ENCODE results near the gene CCDC88C. TPM values are rescaled to one million over a fixed set of nuclear protein-coding genes. Genes with fewer than 3 reads are reported as not detected.

CCDC88C gene
- total RNA-seq, 1 donor from 2014 or later, result 9.2 TPM

DNA sequence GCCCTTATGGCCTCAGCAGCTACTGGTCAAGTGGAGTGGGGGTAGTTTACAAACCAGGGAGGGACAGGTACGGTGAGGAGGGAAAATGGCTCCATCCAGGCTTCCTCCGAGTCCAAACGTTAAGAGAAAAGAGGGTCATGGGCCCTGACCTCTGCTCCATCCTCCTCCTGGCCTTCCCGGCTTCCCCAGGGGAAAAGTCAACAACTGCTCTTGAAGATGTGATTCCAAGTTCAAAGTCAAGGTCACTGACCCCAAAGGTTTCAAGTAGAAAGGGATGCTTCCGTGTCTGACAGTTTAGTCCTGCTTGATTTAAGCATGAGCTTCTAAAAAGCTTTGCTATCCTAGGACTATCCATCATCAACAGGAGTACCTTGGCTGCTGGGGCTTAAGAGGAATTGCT is 28.5 kb downstream of the CCDC88C start:
- TF ChIP-seq, protein P1, sequence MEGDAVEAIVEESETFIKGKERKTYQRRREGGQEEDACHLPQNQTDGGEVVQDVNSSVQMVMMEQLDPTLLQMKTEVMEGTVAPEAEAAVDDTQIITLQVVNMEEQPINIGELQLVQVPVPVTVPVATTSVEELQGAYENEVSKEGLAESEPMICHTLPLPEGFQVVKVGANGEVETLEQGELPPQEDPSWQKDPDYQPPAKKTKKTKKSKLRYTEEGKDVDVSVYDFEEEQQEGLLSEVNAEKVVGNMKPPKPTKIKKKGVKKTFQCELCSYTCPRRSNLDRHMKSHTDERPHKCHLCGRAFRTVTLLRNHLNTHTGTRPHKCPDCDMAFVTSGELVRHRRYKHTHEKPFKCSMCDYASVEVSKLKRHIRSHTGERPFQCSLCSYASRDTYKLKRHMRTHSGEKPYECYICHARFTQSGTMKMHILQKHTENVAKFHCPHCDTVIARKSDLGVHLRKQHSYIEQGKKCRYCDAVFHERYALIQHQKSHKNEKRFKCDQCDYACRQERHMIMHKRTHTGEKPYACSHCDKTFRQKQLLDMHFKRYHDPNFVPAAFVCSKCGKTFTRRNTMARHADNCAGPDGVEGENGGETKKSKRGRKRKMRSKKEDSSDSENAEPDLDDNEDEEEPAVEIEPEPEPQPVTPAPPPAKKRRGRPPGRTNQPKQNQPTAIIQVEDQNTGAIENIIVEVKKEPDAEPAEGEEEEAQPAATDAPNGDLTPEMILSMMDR (IDR thresholded peaks at IDR 0.05), result no peak
- DNase-seq (ENCODE audit: low spot score in 2 of 2), result no peak
- Histone ChIP-seq H3K4me3 (no peak overlapping the region), H3K36me3 (no peaks in the 10 kb centered on the region), H3K27me3 (no peaks in the 10 kb centered on the region), H3K27ac (no peak overlapping the region), H3K4me1 (no peaks in the 10 kb centered on the region), H3K9me3 (no peaks in the 10 kb centered on the region)
- intact Hi-C loops (cut with DNase I), result no loop called here

DNA sequence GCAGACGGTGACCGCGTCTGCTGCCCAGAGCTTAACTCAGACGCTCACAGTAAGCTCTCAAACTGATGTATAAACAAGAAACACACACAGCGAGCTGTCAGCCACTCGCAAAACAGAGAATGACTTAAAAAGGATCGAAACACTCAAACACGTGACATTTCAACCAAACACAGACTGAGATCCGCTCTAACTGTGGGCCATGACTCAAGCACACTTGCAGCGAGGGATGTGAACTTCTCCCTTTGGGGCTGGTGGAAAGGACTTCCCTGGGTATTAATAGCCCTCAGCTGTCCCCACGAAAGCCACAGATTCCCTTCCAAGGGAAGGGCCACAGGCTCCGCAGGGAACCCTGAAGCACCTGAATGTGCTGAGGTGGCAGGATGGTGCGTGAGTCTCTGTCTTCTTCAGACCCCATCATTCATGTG is 29.1 kb downstream of the CCDC88C start:
- Histone ChIP-seq H3K27me3 (no peaks in the 10 kb centered on the region), H3K4me1 (no peaks in the 10 kb centered on the region), H3K9me3 (no peaks in the 10 kb centered on the region), H3K27ac (no peak overlapping the region), H3K4me3 (no peak overlapping the region), H3K36me3 (no peaks in the 10 kb centered on the region)
- TF ChIP-seq, protein P1 (IDR thresholded peaks at IDR 0.05), result no peak
- intact Hi-C loops (cut with DNase I), result no loop called here
- DNase-seq (ENCODE audit: low spot score in 2 of 2), result no peak

DNA sequence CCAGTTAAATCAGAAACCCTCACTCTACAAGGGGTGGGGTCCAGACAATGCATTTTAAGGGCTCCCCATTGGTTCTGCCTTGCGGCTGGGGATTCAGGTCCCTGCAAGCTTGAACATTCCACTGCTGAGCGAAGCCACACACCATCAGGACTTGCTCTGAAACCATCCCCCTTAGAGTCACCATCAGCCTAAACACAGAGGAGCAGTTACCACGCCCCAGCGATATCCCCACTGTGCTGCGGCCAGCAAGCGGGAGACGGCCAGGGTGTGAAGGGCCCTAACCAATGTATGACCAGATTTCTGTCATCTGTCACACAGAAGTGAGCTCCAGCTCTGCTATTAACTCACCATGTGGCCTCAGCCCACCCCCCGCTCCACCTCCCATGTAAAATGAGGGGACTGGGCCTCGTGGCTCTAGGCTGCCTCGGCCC is 29.7 kb downstream of the CCDC88C start:
- no peaks in the 10 kb centered on the region for H3K9me3 ChIP-seq
- no peaks in the 10 kb centered on the region for H3K27me3 ChIP-seq
- H3K36me3 ChIP-seq, result no peaks in the 10 kb centered on the region
- TF ChIP-seq, protein P1 (IDR thresholded peaks at IDR 0.05), result no peak
- intact Hi-C loops (cut with DNase I), result no loop called here
- H3K27ac ChIP-seq, result no peak overlapping the region
- DNase-seq (ENCODE audit: low spot score in 2 of 2), result no peak
- no peak overlapping the region for H3K4me3 ChIP-seq
- no peaks in the 10 kb centered on the region for H3K4me1 ChIP-seq

DNA sequence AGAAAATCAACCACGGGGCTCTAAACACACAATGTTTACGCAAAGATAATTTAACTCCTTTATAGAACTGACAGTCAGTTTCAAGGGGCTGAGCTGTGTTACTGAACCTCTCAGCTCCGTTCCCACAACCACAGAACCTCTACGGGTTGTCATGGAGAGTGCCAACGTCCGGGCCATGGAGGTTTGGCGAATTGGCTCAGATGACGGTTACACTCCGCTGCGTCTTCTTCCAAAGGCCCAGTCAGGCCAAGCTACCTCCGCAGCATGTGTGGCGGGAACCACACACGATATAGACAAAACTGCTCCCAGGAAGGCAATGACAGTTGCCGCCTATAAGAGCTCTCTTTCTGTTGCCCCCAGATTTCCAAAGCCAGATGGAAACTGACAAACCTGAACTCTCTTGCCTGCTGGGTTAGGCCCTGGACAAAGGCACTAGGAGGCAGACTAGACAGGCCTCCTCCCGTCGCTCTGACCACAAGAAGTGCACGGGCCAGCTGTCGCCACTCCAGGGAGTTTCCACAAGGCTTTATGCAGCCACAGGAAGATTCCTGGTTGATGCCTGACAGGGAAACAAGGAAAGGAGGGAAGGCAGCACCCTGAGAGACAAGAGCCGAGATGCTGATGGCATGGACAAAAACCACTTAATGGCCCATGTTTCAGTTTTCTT is 30.3 kb downstream of the CCDC88C start:
- no peaks in the 10 kb centered on the region for H3K36me3 ChIP-seq
- no peak for DNase-seq (ENCODE audit: low spot score in 2 of 2)
- H3K4me3 ChIP-seq, result no peak overlapping the region
- H3K4me1 ChIP-seq, result no peaks in the 10 kb centered on the region
- H3K9me3 ChIP-seq, result no peaks in the 10 kb centered on the region
- intact Hi-C loops (cut with DNase I), result no loop called here
- no peak overlapping the region for H3K27ac ChIP-seq
- no peaks in the 10 kb centered on the region for H3K27me3 ChIP-seq
- TF ChIP-seq, protein P1 (IDR thresholded peaks at IDR 0.05), result no peak

DNA sequence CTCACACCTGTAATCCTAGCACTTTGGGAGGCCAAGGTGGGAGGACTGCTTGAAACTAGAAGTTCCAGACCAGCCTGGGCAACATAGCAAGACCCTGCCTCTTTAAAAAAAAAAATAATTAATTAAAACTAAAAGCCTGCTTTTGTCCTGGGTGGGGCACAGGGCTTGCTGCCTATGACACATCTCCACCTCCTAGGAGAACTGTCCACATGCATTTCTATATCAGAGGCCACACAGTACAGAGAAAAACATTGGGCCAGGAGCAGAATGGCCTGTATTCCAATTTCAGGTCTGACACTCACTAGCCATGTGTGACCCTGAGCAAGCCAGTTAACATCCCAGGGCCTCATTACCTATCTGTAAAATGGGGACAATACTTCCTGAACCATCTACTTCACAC is 31.9 kb downstream of the CCDC88C start:
- no peaks in the 10 kb centered on the region for H3K36me3 ChIP-seq
- no peak for DNase-seq (ENCODE audit: low spot score in 2 of 2)
- intact Hi-C loops (cut with DNase I), result no loop called here
- TF ChIP-seq, protein P1 (IDR thresholded peaks at IDR 0.05), result no peak
- H3K4me1 ChIP-seq, result no peaks in the 10 kb centered on the region
- H3K27ac ChIP-seq, result no peak overlapping the region
- H3K9me3 ChIP-seq, result no peaks in the 10 kb centered on the region
- no peaks in the 10 kb centered on the region for H3K27me3 ChIP-seq
- H3K4me3 ChIP-seq, result no peak overlapping the region

DNA sequence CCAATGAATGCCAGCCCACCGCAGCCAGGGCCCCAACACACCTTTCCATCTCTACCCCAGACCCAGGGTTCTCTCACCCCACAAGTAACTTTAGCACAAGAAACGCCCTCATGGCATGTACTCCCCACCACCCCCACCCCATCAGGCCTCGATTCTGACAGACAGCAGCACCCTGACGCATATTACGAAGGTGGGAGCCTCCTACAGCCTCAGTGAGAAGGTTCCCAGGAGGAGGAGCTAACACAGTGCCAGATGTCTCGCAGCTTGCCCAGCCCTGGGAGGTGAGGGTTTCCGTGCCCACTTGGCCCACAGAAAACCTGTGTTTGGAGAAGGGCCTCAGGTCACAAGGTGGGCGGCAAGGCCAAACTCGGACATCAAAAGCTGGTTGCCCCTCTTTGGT is 32.4 kb downstream of the CCDC88C start:
- TF ChIP-seq, protein P1 (IDR thresholded peaks at IDR 0.05), result no peak
- intact Hi-C loops (cut with DNase I), result no loop called here

More for the DNA sequence above, 32.4 kb downstream of the CCDC88C start:
- H3K4me3 ChIP-seq, result no peak overlapping the region
- DNase-seq (ENCODE audit: low spot score in 2 of 2), result no peak
- no peaks in the 10 kb centered on the region for H3K4me1 ChIP-seq
- no peaks in the 10 kb centered on the region for H3K36me3 ChIP-seq
- H3K27ac ChIP-seq, result no peak overlapping the region
- no peaks in the 10 kb centered on the region for H3K27me3 ChIP-seq
- no peaks in the 10 kb centered on the region for H3K9me3 ChIP-seq

Measured in ascending aorta (tissue), 2 donors.